GM12878 (cell line): Measurements from ENCODE around the gene NF1. TPM values are rescaled to one million over a fixed set of nuclear protein-coding genes. Genes with fewer than 3 reads are reported as not detected.

Experiments
- ATAC-seq: fragments of 200-7000 bp; cut with Tn5 transposase; 3 replicates; pipeline ENCODE4 v1.9.1; 2020; ENCODE audit warnings: mild to moderate bottlenecking, moderate library complexity
- BruUV-seq: library from RNA; stranded (reverse); fragments of 400-500 nt; replicated peaks from 2 replicates; lab custom pipeline; 2021; lab: Mats Ljungman, UMichigan
- CTCF ChIA-PET: fragments of 300-600 bp; sonication (Branson Sonifier 250); formaldehyde crosslinking; extraction: SDS; loops from one replicate; lab custom pipeline; 2021; ENCODE audit warnings: inconsistent platforms; lab: Yijun Ruan, JAX
- POLR2A ChIA-PET: fragments of 350-600 bp; formaldehyde crosslinking; extraction: SDS; loops from one replicate; lab custom pipeline; 2021; ENCODE audit warnings: inconsistent platforms; lab: Charles Lee
- RAD21 ChIA-PET: fragments of 300-600 bp; sonication (Branson Sonifier 250); formaldehyde crosslinking; loops from one replicate; lab custom pipeline; 2023; ENCODE audit warnings: antibody characterized with exemption; ENCODE audit not compliant: unreplicated experiment; lab: Charles Lee
- SMC1A ChIA-PET: fragments of 300-600 bp; sonication (Branson Sonifier 250); formaldehyde crosslinking; loops from one replicate; lab custom pipeline; 2023; ENCODE audit not compliant: unreplicated experiment, uncharacterized antibody; lab: Charles Lee
- DNase-seq: peaks from one replicate; pipeline ENCODE4 v3.0.0-alpha.2; 2011; ENCODE audit warnings: low read depth, low spot score
- FAIRE-seq: peaks from 3 replicates; lab custom pipeline; 2011; peaks lifted over from hg19 to GRCh38; lab: Jason Lieb, UNC
- H2AFZ ChIP-seq: 2 replicates; pipeline ENCODE4 v1.6.0; 2011; ENCODE audit warnings: low read depth, low read length, control low read depth; ENCODE audit not compliant: control insufficient read depth
- H3K27ac ChIP-seq: 2 replicates; pipeline ENCODE4 v1.5.1; 2011; ENCODE audit warnings: control low read depth; ENCODE audit not compliant: control insufficient read depth, insufficient read depth
- H3K27me3 ChIP-seq, 2 experiments: replicated peaks in 1 of 2; 2 replicates each; pipeline versions ENCODE4 v1.6.0 to v1.6.1; 2011; ENCODE audit warnings: low read length in 1 of 2; ENCODE audit not compliant: control insufficient read depth in 2 of 2, insufficient read depth in 2 of 2
- H3K36me3 ChIP-seq, 2 experiments: 2 replicates each; pipeline ENCODE4 v1.5.1; 2011; ENCODE audit warnings: low read length in 1 of 2; ENCODE audit not compliant: control insufficient read depth in 2 of 2, insufficient read depth in 2 of 2
- H3K4me1 ChIP-seq: 2 replicates; pipeline ENCODE4 v1.6.1; 2011; ENCODE audit warnings: mild to moderate bottlenecking, low read length, moderate library complexity, mixed read lengths; ENCODE audit not compliant: control insufficient read depth, insufficient read depth
- H3K4me2 ChIP-seq: 2 replicates; pipeline ENCODE4 v1.6.0; 2011; ENCODE audit warnings: control low read depth; ENCODE audit not compliant: control insufficient read depth, insufficient read depth
- H3K4me3 ChIP-seq: fragments of 200-600 bp; sonication (generic); 2 replicates; pipeline ENCODE4 v1.5.1; 2016
- H3K79me2 ChIP-seq: 2 replicates; pipeline ENCODE4 v1.6.0; 2011; ENCODE audit warnings: low read length; ENCODE audit not compliant: control insufficient read depth, insufficient read depth
- H3K9ac ChIP-seq: 2 replicates; pipeline ENCODE4 v1.8.0; 2011; ENCODE audit warnings: low read length, control low read depth, mixed read lengths; ENCODE audit not compliant: control insufficient read depth, insufficient read depth
- H3K9me3 ChIP-seq: replicated peaks from 3 replicates; pipeline ENCODE4 v1.5.1; 2011; ENCODE audit warnings: mild to moderate bottlenecking, low read length; ENCODE audit not compliant: control insufficient read depth, insufficient read depth
- H4K20me1 ChIP-seq: 2 replicates; pipeline ENCODE4 v1.6.0; 2011; ENCODE audit not compliant: control insufficient read depth, insufficient read depth
- EZH2 ChIP-seq: IDR thresholded peaks from 2 replicates; pipeline ENCODE4 v1.6.1; 2012; ENCODE audit warnings: low read depth, mild to moderate bottlenecking, control low read depth, inconsistent platforms, low read length, borderline replicate concordance; ENCODE audit not compliant: control insufficient read depth
- GABPA ChIP-seq: IDR thresholded peaks from 2 replicates; pipeline ENCODE4 v1.6.1; 2014; ENCODE audit warnings: antibody characterized with exemption, low read depth, mild to moderate bottlenecking, inconsistent platforms
- PML ChIP-seq: IDR thresholded peaks from 2 replicates; pipeline ENCODE4 v1.6.1; 2012; ENCODE audit warnings: low read length, inconsistent platforms
- RELA ChIP-seq: fragments of 450-650 bp; IDR thresholded peaks from 2 replicates; pipeline ENCODE4 v1.8.0; 2014; ENCODE audit warnings: borderline replicate concordance; ENCODE audit not compliant: partially characterized antibody
- SMC3 ChIP-seq: IDR thresholded peaks from 2 replicates; pipeline ENCODE4 v1.6.1; 2011; ENCODE audit warnings: low read length, improper control_type of control experiment, borderline replicate concordance
- SP1 ChIP-seq: IDR thresholded peaks from one replicate; pipeline ENCODE4 v1.6.1; 2011; ENCODE audit warnings: low read depth, low read length
- SPI1 ChIP-seq: IDR thresholded peaks from 2 replicates; pipeline ENCODE4 v1.6.1; 2011; ENCODE audit warnings: low read depth, mild to moderate bottlenecking, low read length, moderate library complexity, borderline replicate concordance; ENCODE audit not compliant: insufficient read depth
- TARDBP ChIP-seq: IDR thresholded peaks from 2 replicates; pipeline ENCODE4 v1.6.1; 2016; ENCODE audit warnings: borderline replicate concordance
- ZNF274 ChIP-seq: IDR thresholded peaks from one replicate; pipeline ENCODE4 v1.8.0; 2011; ENCODE audit not compliant: insufficient read length, insufficient read depth
- ZNF622 ChIP-seq: fragments of 450-650 bp; IDR thresholded peaks from 2 replicates; pipeline ENCODE4 v1.6.1; 2017; ENCODE audit warnings: mild to moderate bottlenecking, inconsistent platforms
- WGBS: methylation state at CpG from one replicate; pipeline ENCODE4 v1.1.6; 2016; ENCODE audit warnings: low lambda C conversion rate; ENCODE audit not compliant: insufficient replicate concordance, insufficient coverage; ENCODE audit errors: missing lambda C conversion rate; 5-methylcytosine and 5-hydroxymethylcytosine counted together
- in situ Hi-C: fragments of 300-500 bp; cut with MboI; formaldehyde crosslinking; loops from 9 replicates; pipeline ENCODE4 v1.14.3; 2018; ENCODE audit warnings: mixed read lengths
- intact Hi-C: fragments of 100-400 bp; cut with micrococcal nuclease; formaldehyde crosslinking; loops from one replicate; pipeline ENCODE4 v1.14.2; 2022; ENCODE audit not compliant: unreplicated experiment
- polyA plus RNA-seq, 11 experiments: library from polyadenylated mRNA; depleted of rRNA in 4 of 11; unstranded in 6 of 11; stranded (reverse) in 5 of 11; fragments of >200 nt; fragmentation: Nextera tagmentation in 4 of 11; fragmentation: Illumina TruSeq in 1 of 11; extraction: Ambion mirVana in 4 of 11; extraction: Trizol in 1 of 11; gene quantifications; 1 replicate in 1 of 11; 2 replicates in 10 of 11; pipeline versions ENCODE4 v1.2.1 to v1.2.3, GENCODE V29; 2011 to 2016; ENCODE audit warnings: inconsistent platforms in 2 of 11, missing spikeins in 2 of 11, low read depth in 1 of 11
- total RNA-seq, 4 experiments: library from RNA; depleted of rRNA in 3 of 4; stranded (reverse); fragments of >200 nt in 3 of 4; fragmentation: Illumina TruSeq in 1 of 4; extraction: Trizol in 1 of 4; gene quantifications; 2 replicates each; pipeline versions ENCODE4 v1.2.1 to v1.2.3, GENCODE V29; 2013 to 2021
- TF ChIP-seq, protein P1 (sequence below): fragments of 450-650 bp; IDR thresholded peaks from 2 replicates; pipeline ENCODE4 v1.6.1; 2018; ENCODE audit warnings: borderline replicate concordance, mild to moderate bottlenecking; ENCODE audit not compliant: partially characterized antibody
- TF ChIP-seq, protein P2 (sequence below): fragments of 450-650 bp; formaldehyde crosslinking; IDR thresholded peaks from 2 replicates; pipeline ENCODE4 v1.4.0; 2022; ENCODE audit warnings: mild to moderate bottlenecking, moderate library complexity
- TF ChIP-seq, protein P3 (sequence below): IDR thresholded peaks from 2 replicates; pipeline ENCODE4 v1.6.1; 2012; ENCODE audit warnings: improper control_type of control experiment, low read depth, low read length; ENCODE audit not compliant: insufficient replicate concordance

NF1 gene
- total and polyA plus RNA-seq, 10 of the 15 experiments (the other 5 are each of a cell fraction or from before 2014, with no cell fraction given): 2.5 to 31.8 (median 16.6) TPM

DNA sequence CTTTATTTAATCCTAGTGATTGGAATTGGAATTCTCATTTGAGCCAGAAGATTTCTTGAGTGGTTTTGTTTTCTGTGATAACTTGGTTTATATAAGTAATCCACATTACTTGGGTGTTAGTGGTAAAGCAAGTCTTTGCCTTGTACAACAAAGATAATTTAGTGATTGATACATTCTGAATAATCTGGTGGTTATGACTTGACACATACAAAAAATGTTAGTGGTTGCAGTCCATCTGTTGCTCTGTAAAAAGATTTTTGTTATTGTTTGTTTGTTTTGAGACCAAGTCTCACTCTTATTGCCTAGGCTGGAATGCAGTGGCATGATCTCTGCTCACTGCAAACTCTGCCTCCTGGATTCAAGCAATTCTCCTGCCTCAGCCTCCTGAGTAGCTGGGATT lies 189.1 kb downstream of the NF1 start (continued):
- TF ChIP-seq, protein P1, sequence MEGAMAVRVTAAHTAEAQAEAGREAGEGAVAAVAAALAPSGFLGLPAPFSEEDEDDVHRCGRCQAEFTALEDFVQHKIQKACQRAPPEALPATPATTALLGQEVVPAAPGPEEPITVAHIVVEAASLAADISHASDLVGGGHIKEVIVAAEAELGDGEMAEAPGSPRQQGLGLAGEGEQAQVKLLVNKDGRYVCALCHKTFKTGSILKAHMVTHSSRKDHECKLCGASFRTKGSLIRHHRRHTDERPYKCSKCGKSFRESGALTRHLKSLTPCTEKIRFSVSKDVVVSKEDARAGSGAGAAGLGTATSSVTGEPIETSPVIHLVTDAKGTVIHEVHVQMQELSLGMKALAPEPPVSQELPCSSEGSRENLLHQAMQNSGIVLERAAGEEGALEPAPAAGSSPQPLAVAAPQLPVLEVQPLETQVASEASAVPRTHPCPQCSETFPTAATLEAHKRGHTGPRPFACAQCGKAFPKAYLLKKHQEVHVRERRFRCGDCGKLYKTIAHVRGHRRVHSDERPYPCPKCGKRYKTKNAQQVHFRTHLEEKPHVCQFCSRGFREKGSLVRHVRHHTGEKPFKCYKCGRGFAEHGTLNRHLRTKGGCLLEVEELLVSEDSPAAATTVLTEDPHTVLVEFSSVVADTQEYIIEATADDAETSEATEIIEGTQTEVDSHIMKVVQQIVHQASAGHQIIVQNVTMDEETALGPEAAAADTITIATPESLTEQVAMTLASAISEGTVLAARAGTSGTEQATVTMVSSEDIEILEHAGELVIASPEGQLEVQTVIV: no peak
- no peak for TF ChIP-seq SPI1
- TF ChIP-seq TARDBP: no peak
- no peak for TF ChIP-seq GABPA
- TF ChIP-seq EZH2: no peak
- no peak for TF ChIP-seq ZNF622
- no peak for TF ChIP-seq SP1
- no peak for TF ChIP-seq RELA

DNA sequence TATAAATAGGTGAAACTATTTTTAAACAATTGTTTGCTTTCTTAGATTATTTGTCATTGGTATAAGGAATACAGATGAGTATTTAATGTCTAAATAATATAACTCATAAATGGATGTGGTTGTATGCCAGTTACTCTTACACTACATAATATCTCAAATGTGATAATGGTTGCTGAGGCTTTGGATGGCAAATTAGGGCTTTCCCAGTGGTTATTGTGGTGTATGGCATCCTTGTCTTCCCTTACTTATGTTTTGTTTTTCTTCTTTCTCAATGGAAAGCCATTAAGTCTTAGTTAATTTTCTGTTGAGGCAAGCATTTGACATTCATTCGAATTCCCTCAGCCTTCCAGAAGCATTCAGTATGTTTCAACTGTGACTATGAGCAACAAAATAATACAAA lies 191.8 kb downstream of the NF1 start:
- 33% methylated on average over 1 of the region's 1 CpG for WGBS
- no peaks in the 10 kb centered on the region for H4K20me1 ChIP-seq
- H3K4me2 ChIP-seq: no peak overlapping the region
- in situ Hi-C loops (no loop called here), intact Hi-C loops (no loop called here)
- no peak overlapping the region for H3K27ac ChIP-seq
- no peak for ATAC-seq
- H3K27me3 ChIP-seq: no peaks in the 10 kb centered on the region
- ChIA-PET SMC1A (no interaction called here), CTCF (no interaction called here), RAD21 (no interaction called here), POLR2A (no interaction called here)
- H3K4me3 ChIP-seq: no peak overlapping the region
- H3K9me3 ChIP-seq: no peaks in the 10 kb centered on the region
- H3K79me2 ChIP-seq: no peaks in the 10 kb centered on the region
- no peak overlapping the region for H3K9ac ChIP-seq
- no peak for DNase-seq
- FAIRE-seq: no peak
- peaks cover 0 to 6% of the 10 kb centered on the region in 2 experiments; a peak in 1 of 4 replicates for H3K36me3 ChIP-seq
- no TSS peak for BruUV-seq
- H3K4me1 ChIP-seq: no peaks in the 10 kb centered on the region
- no peak overlapping the region for H2AFZ ChIP-seq
- TF ChIP-seq SMC3 (no peak), PML (no peak), ZNF274 (no peak)
- TF ChIP-seq, protein P2, sequence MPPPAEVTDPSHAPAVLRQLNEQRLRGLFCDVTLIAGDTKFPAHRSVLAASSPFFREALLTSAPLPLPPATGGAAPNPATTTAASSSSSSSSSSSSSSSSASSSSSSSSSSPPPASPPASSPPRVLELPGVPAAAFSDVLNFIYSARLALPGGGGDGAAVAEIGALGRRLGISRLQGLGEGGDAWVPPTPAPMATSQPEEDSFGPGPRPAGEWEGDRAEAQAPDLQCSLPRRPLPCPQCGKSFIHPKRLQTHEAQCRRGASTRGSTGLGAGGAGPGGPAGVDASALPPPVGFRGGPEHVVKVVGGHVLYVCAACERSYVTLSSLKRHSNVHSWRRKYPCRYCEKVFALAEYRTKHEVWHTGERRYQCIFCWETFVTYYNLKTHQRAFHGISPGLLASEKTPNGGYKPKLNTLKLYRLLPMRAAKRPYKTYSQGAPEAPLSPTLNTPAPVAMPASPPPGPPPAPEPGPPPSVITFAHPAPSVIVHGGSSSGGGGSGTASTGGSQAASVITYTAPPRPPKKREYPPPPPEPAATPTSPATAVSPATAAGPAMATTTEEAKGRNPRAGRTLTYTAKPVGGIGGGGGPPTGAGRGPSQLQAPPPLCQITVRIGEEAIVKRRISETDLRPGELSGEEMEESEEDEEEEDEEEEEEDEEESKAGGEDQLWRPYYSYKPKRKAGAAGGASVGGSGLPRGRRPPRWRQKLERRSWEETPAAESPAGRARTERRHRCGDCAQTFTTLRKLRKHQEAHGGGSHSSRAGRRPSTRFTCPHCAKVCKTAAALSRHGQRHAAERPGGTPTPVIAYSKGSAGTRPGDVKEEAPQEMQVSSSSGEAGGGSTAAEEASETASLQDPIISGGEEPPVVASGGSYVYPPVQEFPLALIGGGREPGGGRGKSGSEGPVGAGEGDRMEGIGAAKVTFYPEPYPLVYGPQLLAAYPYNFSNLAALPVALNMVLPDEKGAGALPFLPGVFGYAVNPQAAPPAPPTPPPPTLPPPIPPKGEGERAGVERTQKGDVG (CRISPR knock-in tag): no peak
- TF ChIP-seq, protein P3, sequence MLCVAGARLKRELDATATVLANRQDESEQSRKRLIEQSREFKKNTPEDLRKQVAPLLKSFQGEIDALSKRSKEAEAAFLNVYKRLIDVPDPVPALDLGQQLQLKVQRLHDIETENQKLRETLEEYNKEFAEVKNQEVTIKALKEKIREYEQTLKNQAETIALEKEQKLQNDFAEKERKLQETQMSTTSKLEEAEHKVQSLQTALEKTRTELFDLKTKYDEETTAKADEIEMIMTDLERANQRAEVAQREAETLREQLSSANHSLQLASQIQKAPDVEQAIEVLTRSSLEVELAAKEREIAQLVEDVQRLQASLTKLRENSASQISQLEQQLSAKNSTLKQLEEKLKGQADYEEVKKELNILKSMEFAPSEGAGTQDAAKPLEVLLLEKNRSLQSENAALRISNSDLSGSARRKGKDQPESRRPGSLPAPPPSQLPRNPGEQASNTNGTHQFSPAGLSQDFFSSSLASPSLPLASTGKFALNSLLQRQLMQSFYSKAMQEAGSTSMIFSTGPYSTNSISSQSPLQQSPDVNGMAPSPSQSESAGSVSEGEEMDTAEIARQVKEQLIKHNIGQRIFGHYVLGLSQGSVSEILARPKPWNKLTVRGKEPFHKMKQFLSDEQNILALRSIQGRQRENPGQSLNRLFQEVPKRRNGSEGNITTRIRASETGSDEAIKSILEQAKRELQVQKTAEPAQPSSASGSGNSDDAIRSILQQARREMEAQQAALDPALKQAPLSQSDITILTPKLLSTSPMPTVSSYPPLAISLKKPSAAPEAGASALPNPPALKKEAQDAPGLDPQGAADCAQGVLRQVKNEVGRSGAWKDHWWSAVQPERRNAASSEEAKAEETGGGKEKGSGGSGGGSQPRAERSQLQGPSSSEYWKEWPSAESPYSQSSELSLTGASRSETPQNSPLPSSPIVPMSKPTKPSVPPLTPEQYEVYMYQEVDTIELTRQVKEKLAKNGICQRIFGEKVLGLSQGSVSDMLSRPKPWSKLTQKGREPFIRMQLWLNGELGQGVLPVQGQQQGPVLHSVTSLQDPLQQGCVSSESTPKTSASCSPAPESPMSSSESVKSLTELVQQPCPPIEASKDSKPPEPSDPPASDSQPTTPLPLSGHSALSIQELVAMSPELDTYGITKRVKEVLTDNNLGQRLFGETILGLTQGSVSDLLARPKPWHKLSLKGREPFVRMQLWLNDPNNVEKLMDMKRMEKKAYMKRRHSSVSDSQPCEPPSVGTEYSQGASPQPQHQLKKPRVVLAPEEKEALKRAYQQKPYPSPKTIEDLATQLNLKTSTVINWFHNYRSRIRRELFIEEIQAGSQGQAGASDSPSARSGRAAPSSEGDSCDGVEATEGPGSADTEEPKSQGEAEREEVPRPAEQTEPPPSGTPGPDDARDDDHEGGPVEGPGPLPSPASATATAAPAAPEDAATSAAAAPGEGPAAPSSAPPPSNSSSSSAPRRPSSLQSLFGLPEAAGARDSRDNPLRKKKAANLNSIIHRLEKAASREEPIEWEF: no peak
